Activated CD8-positive, alpha-beta memory T cell treated with anti-CD3 and anti-CD28 coated beads for 48 hours (primary cell): ENCODE measurements around the gene CCNL2.
"Not testable (repeated sequence)": the region's sequence is repeated elsewhere in the genome, so short reads cannot be mapped to it uniquely, and the experiment has no call there.

Source experiments
- DNase-seq, 3 experiments: peaks; one replicate each; pipeline ENCODE4 v3.0.0-alpha.2; 2020; ENCODE audit warnings: low read depth in 2 of 3, low spot score in 2 of 3

CCNL2 gene

DNA sequence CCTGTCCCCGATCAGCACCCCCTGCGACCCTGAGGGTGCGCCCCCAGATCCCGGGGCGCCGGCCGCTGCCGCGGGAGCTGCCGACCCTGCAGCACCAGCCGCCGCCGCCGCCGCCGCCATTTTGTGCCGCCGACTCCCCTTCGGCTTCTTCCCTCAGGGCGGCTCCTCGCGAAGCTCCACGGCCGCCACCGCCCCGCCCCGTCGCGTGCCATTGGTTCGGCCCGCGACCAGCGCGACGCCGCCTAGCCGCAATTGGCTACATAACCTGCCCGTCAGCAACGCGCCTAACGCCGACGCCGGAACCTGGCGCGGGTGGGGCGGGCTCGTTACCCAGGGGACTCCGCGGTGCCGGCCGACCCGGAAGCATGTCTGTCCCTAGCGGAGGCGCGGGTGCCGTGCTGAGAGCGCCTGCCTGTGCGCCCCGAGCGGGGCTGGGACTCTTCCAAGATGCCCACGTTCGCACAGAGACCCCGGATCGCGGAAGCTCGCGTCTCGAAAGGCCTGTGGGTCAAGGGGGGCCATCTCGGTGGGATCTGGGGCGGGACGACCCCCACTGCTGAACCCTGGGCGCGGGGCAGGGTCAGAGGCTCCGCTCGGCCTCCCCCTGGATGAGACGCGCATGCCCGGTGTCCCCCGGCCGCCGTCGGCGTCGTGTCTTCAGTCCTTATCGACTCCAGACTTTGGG lies at the start of gene CCNL2:
Gene CCNL2, minus strand, starts transcription at position 149 of the 685 bp plus-strand sequence. Its CDS starts 29 bp downstream, at position 120.
- DNase-seq: peak; percentile 95 to 100 (median 98)

DNA sequence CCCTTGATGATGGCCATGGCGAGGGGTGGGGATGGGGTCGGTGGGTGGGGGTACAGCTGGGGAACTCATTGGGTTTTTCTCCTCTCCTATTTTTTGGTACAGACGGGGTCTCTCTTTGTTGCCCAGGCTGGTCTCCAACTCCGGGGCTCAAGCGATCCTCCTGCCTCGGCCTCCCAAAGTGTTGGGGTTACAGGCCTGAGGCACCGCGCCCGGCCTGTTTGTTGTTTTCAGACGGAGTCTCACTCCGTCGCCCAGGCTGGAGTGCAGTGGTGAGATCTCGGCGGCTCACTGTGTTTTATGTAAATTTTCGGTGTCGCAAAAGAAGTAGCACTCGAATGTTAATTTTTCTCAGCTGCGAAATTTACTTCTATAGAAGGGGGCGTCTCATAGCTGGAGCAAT lies 47.5 kb upstream of the CCNL2 start:
- not testable (repeated sequence) for DNase-seq

DNA sequence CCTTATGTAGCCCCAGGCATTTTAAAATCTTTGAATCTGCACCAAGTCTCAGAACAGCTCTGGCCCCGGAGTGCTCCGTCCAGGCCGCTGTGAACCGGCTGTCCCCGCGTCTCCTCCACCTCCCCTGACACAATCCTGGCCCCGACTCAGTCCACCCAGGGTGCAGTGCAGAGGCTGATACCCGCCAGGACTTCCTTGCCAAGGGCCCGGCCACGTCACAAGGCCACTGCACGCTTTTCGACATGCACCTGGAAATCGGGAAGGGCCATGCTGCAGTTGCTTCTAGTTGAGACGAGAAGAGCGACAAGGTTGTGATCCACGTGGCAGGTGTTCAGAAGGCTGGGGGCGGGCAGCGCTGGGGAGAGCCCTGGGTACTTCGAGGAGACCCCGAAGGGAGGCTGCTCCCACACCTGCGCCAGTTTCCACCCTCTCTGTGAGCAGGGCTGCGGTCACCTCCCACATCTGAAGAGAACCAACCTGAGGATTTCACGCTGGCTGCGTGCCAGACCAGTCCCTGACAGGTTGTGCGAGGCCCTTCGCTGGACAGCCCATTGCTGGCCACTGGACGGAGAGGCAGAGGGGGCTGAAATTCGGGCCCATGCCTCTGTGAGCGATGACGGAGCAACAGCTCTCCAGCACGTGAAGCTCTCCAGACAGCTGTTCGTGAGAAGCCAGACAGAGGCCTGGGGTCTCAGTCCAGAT lies 43.1 kb upstream of the CCNL2 start:
- DNase-seq: no peak

DNA sequence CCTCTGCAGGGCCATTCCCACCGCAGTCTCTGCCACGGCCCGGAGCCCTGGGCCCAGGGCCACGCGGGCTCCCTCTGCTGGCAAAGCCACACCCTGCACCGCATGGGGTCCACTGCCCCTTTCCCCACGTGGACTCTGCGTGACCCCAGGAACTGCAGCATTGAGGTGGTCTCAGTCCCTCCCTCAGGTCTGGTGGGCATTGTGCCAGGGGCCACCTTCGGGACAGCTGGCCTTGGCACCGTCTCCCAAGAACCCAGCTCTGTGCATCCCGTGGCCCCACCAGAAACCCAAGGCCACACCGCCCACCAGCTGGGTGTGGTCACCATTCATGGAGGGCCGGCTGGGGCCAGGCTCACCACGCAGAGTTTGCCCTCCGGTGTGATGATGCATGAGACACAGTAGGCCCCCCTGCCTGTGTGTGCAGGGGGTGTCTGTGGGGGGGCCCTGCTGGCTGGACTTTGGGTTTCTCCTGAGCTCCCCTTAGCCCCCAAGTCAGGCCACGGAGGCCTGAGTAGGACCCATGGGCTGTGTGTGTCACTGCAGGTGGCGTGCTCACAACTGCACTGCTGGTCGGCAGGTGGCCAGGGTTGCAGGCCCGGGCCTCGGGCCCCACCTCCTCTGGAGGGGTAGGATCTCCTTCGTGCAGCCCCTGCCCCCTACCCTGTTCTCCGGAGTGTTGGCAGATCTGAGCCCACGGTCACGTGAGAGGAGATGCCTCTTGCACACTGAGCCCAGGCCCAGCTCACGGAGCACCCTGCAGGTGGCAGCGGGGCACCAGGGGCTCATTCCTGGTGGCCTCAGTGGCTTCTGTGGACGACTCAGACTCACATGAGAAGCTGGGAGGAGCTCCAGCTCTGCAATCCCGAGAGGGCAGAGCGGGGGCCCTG lies 42.1 kb upstream of the CCNL2 start:
- peak in 2 of 3 experiments; percentile 49 to 52 for DNase-seq

- DNase-seq: no peak
Observed at GRCh38 chr1:1440262-1441001, 41.3 kb upstream of the CCNL2 start.

DNA sequence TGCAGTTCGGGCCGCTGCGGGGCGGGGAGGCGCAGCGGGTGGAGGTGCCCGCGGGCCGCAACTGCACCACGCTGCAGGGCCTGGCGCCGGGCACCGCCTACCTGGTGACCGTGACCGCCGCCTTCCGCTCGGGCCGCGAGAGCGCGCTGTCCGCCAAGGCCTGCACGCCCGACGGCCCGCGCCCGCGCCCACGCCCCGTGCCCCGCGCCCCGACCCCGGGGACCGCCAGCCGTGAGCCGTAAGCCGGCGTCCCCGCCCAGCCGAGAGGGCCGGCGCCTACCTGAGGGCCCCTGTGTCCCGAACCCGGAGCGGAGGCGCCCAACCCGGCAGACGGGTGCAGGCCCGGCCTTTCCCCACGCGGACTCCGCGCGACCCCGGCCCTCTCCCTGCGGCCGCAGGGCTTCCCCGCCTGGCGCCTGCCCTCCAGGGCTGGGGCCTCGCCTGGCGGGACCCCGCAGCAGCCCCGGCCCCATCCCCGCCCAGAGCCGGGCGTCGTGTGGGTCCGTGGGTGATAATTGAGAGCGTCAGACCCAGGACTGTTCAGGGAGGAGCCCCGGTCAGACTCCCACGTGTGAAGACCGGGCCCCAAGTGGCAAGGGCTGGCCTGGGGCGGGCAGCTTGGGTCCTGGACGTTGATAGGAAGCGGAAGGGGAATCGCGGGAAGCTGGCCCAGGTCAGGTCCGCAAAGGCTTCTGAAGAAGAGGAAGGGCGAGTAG lies 40.6 kb upstream of the CCNL2 start:
- no peak for DNase-seq

DNA sequence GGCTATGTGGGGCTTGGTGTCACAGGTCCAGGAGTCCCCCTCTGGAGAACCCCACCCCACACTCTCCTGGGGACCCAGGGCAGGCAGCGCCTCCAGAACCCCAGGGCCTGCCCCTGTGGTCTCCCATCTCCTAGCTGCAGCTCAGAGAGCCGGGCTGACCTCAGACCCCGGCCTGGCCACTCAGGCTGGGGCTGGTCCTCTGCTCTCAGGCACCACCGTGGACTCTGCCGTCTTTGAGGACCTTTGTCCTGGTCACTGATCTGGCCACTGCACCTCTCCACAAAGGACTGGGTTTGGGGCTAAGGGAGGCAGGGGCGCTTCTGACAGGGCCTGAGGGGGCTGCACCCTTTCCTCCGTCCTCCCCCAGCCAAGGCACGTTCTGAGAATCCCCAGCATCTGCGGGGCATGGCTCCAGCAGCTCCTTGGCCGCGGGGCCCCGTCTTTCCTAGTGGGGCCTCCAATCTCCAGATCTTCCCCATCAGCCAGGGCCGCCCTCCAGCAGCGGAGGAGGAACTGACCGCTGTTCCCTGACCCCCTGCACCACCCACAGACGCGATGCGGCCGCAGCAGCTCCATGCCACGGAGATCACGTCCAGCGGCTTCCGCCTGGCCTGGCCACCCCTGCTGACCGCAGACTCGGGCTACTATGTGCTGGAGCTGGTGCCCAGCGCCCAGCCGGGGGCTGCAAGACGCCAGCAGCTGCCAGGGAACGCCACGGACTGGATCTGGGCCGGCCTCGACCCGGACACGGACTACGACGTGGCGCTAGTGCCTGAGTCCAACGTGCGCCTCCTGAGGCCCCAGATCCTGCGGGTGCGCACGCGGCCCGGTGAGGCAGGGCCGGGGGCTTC lies 39.6 kb upstream of the CCNL2 start:
- DNase-seq: no peak

DNA sequence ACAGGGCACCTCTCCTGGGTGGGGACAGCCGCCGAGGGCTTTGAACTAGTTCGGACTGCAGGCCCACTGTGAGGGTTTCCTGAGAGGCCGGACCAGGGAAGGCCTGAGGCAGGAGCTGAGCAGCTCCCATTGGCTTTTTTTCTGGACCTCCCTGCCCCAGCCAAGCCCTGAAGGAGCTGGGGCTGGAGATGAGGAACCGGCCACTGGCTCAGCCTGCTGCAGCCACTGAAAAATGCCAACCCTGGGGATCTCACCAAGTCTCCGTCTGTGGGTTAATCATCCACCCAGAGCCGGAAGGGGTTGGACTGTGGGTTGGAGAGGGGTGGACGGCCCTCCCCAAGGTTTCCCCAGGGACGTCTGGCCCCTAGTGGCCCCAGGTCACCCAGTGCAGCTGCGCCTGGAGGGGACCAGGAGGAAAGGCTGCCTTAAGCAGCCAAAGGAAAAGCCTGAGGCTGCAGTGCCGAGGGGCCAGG lies 38.8 kb upstream of the CCNL2 start:
- no peak for DNase-seq

- no peak for DNase-seq
Observed at GRCh38 chr1:1437033-1437903, 38.1 kb upstream of the CCNL2 start.

- DNase-seq: no peak
Observed at GRCh38 chr1:1436630-1437032, 37.5 kb upstream of the CCNL2 start.

DNA sequence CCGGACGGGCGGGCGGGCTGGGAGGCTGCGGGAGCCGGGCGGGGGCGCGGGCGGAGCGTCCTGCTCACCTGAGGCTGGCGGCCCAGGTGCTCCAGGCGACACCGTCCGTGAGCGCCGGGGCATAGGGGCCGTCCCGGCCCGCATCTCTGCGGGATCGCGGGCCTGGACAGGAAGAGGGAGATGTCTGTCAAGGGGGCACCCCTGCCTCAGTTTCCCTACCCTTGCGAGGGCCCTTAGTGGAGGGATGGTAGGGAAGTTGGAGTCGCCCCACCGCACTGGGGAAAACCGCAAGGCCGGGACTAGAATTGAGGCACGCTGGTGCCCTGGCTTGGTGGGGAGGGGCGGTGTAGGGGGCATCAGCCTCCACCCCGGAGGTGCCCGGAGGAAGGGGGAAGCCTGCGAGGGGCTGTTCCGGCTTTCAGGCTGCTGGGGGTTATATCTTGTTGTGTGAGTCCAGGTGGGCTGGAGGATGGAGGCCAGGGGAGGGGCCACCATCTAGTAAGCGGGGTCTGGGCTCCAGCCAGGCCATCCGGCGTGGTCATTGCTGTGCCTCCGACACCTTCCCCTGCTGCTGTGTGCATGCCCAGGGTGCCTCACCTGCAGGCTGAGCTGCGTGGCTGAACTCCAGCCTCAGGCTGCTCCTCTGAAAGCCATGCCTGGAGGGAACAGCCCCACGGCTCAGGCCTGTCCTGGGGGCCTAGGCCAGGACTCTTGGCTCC lies 36.9 kb upstream of the CCNL2 start:
- no peak for DNase-seq

GRCh38 chr1:1435106-1435903 lies 36.2 kb upstream of the CCNL2 start, which contains the start of gene VWA1:
Gene VWA1 (plus strand): TSS chr1:1435690. CDS start chr1:1435749, 59 bp downstream.
- peak; percentile 41 to 57 (median 47) for DNase-seq

DNA sequence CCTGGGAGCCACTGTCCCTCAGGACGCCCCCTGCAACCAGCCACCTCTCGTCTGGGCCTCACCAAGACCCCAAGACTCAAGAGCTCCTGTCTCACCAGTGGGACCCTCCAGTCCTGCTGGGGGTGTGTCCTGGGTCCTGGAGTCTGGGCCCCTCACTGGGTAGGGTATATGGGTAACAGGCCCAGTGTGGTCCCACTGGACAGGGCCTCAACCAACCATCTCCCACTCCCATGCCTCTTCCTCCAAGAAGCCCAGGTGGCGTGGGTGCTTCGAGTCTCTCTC lies 35.6 kb upstream of the CCNL2 start:
- no peak for DNase-seq

DNA sequence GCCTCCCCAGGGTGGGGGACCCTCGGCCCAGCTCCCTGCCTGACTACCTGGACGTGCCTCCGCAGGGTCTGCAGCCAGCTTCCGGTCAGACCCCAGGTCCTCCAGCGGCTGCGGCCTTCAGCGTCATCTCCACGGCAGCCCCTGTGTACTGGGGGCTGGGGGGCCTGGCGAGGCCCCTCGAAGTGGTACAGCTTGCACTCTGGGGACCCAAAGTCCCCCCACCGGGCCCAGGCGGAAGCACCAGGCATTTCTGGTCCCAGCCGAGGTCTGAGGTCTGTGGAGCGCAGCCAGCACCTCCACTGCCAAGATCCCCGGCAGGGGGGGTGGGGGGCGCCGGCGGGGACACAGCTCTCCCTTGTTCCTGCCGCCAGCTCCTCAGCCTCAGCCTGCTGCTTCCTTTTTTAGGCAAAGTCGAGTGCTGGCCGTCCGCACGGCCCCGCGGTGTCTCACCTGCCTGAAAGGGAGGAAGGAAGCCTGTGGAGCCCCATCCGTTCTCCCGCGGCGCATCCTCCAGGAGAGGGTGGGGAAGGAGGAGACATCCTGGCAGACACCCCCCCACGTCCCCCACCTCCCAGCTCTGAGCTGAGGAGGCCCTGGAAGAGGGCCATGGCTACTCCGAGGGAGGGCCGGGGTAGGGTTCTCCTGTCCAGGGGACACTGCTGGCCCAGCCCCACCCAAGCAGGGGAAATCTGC lies 35.1 kb upstream of the CCNL2 start:
- DNase-seq: peak in 1 of 3 experiments; percentile 28

- DNase-seq: peak in 2 of 3 experiments; percentile 23 to 46
Observed at GRCh38 chr1:1433804-1434130, 34.6 kb upstream of the CCNL2 start.

DNA sequence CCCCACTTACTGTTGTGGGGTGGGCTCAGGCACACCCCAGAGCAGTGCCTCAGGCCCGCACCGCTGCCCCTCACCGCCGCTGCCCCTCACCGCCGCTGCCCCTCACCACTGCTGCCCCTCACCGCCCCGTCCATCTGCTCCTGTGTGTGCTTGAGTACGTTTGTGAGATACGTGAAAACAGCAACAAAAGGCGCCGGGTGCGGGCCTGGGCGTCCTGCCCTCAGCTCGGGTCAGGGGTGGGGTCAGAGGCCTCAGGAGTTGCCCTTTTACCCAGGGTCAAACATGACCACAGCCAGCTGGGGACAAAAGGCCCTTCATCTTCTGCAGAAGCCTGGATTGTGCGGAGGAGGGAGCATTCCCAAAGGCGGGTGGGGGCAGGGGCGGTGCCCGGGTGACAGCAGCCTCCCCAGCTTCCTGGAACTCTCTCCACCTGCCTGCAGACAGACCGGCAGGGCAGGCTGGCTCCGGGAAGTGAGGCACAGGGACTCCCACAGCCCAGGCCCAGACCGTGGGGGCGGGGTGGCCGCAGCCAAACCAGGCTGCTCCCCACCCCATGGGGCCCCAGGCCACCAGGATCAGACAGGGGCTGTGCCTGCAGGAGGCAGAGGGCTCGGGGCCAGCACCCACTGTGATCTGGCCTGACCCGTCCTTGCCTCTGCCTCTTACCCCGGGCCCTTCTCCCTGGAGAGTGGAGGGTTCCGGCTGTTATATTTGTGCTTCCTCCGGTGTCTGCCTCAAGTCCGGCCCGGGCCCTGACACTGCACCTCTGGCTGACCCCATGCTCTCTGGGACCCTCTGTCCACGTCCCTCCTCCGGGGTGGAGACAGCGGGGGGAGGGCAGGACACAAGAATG lies 34.0 kb upstream of the CCNL2 start:
- DNase-seq: no peak
